ENCODE measurements around the gene CHRM1.
"Not testable (repeated sequence)": the region's sequence is repeated elsewhere in the genome, so short reads cannot be mapped to it uniquely, and the experiment has no call there.

The CHRM1 gene

GRCh38 chr11:62921201-62921572, at the start of gene CHRM1:
TSS of gene CHRM1 (minus strand) at chr11:62921363. CDS start at chr11:62911100, 10,263 bp downstream.
- DNase-seq (ENCODE audit: low spot score), result no peak

GRCh38 chr11:62965574-62965973, 44.4 kb upstream of the CHRM1 start:
- DNase-seq (ENCODE audit: low spot score), result no peak

DNA sequence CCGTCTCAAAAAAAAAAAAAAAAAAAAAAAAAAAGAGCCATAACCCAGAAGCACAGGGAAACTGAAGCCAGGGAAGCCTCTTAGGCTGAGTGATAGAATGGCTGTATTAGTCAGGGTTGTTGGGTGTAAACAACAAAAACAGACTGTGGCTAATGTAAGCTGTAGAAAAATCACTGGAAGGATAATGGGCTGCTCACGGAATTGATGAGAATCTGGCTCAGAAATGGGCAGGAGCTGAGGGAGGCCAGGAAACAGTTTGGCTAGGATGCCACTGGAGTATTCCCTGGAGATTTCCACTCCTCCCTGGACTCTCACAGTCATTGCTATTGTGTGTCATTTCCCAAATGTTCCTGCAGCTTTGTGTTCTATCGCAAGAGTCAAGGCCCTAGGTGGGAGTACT, 41.2 kb upstream of the CHRM1 start:
- no peak for DNase-seq (ENCODE audit: low spot score)

DNA sequence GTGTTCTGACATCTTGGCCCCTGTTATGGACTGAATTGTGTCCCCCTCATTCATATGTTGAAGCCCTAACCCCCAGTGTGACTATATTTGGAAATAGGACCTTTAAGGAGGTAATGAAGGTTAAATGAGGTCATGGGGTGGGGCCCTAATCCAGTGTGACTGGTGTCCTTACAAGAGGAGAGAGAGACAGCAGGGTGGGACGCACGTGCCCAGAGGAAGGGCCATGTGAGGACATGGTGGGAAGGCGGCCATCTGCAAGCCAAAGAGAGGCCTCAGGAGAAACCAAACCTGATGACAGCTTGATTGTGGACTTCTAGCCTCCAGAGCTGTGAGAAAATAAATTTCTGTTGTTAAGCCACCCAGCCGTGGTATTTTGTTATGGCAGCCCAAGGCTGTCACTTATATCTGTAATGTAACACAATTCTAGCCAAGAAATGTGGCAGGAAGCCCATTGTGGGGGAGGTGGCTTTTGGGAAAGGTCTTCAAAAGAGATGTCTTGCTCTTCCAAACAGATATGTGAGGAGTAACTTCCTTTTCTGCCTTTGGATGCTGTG, 39.9 kb upstream of the CHRM1 start:
- DNase-seq (ENCODE audit: low spot score), result no peak

DNA sequence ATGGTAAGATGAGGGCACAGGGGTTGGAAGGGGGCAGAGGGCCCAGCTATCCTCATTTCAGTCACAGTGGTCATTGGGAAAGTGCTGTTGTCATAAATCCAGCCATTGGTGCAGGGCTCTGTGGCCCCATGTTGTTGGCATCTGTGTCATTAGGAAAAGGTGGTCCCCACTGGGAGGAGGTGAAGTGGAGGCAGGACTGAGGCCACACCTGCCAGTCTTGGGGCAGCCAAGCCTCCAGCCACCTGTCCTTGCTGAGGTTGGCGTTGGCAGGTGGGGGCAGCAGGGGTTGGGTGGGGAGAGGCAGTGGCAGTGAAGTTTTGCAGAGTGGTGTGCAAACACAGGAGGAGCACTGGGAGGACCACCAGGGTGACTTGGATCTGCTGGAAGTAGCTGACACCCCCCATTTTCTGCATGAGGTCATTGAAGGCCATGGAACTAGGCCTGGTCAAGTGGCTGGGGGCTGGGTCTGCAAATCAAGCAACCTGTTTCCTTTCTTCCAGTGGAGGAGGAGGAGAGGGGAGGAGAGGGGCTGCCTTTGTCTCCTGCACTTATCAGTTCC, 38.3 kb upstream of the CHRM1 start:
- no peak for DNase-seq (ENCODE audit: low spot score)

- DNase-seq (ENCODE audit: low spot score), result no peak
Observed at GRCh38 chr11:62958547-62959421, 37.6 kb upstream of the CHRM1 start.

DNA sequence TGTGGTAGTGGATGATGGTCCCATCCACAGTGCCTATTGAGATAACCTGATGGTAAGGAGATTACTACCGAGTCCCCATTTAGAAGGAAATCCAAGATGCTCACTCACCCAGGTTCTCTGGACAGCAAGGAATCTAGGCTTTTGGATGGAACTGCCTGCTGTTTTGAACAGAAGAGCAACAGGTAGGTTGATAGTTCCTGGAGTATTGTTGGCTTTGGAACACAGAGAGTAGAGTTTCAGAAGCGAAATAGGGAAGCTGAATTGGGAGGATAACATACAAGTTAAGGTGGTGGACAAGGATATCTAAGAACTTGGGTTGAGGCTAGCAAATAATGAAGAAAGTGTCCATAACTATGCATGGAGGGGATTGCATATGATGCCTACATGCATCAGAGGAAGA, 36.0 kb upstream of the CHRM1 start:
- no peak for DNase-seq (ENCODE audit: low spot score)

GRCh38 chr11:62954478-62954877, 33.3 kb upstream of the CHRM1 start:
- no peak for DNase-seq (ENCODE audit: low spot score)

DNA sequence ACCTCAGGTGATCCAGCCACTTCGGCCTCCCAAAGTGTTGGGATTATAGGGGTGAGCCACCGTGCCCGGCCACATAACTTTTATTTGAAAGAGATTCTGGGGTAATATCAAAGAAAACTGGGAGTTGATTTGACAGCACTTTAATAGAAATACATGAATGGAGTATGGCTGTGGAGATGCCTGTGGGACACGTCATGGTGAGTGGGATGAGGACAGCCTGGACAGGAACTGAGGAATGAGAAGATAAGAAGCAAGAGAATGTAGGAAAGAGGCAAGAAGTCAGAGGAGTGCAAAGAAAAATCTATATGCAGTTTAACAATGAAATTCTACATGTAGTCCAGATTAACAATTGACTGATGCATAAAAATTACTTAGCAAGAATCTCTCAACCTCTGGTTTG, 32.6 kb upstream of the CHRM1 start:
- no peak for DNase-seq (ENCODE audit: low spot score)

- DNase-seq (ENCODE audit: low spot score), result no peak
Observed at GRCh38 chr11:62948765-62949320, 27.7 kb upstream of the CHRM1 start.

- not testable (repeated sequence) for DNase-seq (ENCODE audit: low spot score)
Observed at GRCh38 chr11:62945538-62945937, 24.4 kb upstream of the CHRM1 start.

DNA sequence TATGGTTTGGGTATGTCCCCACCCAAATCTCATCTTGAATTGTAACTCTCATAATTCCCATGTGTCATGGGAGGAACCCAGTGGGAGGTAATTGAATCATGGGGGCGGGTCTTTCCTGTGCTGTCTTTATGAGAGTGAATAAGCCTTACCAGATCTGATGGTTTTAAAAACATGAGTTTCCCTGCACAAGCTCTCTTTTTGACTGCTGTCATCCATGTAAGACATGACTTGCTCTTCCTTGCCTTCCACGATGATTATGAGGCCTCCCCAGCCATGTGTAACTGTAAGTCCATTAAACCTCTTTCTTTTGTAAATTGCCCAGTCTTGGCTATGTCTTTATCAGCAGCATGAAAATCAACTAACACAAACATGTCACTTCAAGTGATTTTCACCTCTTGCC, 16.4 kb upstream of the CHRM1 start:
- DNase-seq (ENCODE audit: low spot score), result not testable (repeated sequence)

DNA sequence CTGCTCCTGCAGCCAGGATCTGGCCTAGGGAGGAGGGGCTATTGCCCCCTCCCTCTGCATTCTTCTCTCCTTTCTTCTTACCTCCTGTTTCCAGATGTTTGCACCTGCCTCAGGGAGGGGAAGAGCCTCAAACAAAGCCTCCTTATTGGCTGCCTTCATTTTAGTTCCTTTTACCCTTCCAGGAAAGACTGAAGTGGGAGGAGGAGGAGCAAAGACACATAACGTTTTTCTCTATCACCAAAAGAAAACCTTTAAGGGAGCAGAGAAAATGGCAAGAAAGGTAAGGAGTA, 13.3 kb upstream of the CHRM1 start:
- DNase-seq (ENCODE audit: low spot score), result no peak

DNA sequence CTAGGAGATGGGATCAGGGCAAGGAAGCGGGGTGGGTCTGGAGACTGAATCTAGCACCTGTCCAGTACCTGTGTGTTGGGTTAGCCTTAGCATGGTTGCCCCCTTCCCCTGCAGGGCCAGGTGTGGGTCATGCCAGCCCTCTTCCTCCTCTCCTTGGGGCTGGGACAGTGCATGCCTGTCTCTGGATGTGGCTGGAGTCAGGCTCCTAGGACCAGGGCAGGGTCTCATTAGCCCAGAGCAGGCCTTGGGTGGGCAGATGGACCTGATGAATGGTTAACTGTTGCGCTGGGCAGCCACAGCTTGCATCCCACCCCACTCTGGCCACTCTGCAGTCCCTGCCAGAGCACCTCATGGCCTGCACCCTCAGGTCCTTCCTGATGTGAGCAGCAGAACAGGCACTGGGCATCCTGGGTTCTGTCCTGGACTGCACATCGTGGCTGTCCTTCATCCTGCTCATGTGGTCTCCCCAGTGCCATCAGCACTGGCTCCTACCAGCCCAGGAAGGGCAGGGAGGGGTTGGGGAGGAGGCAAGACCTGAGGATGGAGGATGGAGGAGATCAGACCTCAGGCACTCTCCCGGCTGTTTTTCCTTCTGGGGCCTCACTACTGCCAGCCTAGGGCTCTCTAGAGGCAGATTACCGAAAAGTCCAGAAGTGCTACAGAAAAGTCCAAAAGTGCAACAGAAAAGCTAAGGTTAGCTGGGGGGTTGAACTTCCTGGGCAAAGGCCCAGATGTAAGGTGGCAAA, 12.8 kb upstream of the CHRM1 start:
- no peak for DNase-seq (ENCODE audit: low spot score)

DNA sequence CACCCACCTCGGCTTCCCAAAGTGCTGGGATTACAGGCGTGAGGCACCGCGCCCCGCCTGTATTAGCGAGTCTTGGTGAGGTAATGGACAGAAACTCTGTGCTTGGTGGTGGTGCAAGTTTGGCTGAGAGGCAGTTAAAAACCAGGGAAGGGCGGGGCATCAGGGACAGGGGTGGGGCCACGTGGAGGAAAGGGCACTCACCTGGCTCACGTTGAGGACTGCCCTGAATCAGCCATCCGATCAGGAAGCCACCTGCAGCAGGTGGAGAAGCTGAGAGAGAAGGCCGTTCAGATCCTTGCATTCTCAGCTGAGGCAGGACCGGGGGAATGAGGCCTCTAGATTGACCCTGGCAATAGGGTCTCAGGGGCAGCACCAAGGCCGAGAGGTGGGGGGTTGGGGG, 12.1 kb upstream of the CHRM1 start:
- DNase-seq (ENCODE audit: low spot score), result no peak

GRCh38 chr11:62931499-62932278, 10.5 kb upstream of the CHRM1 start:
- DNase-seq (ENCODE audit: low spot score), result no peak

GRCh38 chr11:62930666-62931065, 9.5 kb upstream of the CHRM1 start:
- DNase-seq (ENCODE audit: low spot score), result no peak

- DNase-seq (ENCODE audit: low spot score), result no peak
Observed at GRCh38 chr11:62930157-62930556, 9.0 kb upstream of the CHRM1 start.

- DNase-seq (ENCODE audit: low spot score), result no peak
Observed at GRCh38 chr11:62928011-62928410, 6.8 kb upstream of the CHRM1 start.

DNA sequence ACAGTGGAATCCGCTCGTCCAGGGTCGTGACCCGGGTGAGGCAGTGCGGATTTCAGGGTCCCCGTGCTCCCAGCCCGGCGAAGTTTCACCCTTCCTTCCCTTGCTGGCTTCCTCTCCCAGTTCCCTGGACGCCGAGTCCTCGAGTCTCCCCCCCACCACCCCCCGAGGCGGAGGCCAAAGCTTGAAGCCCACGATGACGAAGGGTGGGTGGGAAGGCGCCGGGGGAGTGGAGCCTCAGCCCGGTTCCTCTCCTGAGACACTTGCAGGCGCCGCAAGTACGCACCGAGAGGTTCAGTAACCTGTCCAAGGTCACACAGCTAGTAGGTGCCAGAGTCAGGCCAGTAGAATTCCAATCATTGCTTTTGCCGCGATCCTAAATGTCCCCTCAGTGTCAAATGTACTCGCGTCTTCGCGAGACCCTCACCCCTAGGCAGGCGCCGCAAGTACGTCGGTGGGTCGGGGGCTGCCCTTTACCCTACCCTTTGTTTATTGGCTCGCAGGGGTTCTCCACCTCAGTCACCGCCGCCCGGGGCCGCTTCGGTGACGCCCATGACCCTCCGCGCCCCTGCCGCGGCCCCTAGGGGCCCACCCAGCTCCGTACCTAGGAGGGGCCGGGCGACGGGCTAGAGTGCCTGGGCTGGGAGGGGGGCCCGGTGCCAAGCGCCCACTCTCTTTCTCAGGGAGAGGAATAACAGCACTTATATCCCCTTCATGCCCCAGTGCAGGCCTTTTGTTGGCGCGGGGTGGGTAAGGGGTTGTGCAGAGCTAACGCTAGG, 5.7 kb upstream of the CHRM1 start:
- no peak for DNase-seq (ENCODE audit: low spot score)
